GM21737 (cell line): ENCODE results near the gene HTR3D.
"Not testable (repeated sequence)": the region's sequence is repeated elsewhere in the genome, so short reads cannot be mapped to it uniquely, and the experiment has no call there.

ENCODE experiments used
- ATAC-seq: cut with Tn5 transposase; IDR thresholded peaks from one replicate; pipeline ENCODE4 v1.9.1; 2021; ENCODE audit warnings: mild to moderate bottlenecking, moderate library complexity; ENCODE audit not compliant: unreplicated experiment

Gene HTR3D

GRCh38 chr3:184062637-184063036 lies 31.1 kb downstream of the HTR3D start:
- ATAC-seq, result no peak

- no peak for ATAC-seq
Measured at GRCh38 chr3:184066211-184066610, 34.7 kb downstream of the HTR3D start.

- no peak for ATAC-seq
Measured at GRCh38 chr3:184067573-184068055, 36.1 kb downstream of the HTR3D start.

- ATAC-seq, result no peak
Measured at GRCh38 chr3:184068344-184068743, 36.8 kb downstream of the HTR3D start.

- not testable (repeated sequence) for ATAC-seq
Measured at GRCh38 chr3:184071142-184071541, 39.6 kb downstream of the HTR3D start.

GRCh38 chr3:184073621-184074020 lies 42.1 kb downstream of the HTR3D start:
- ATAC-seq, result no peak

GRCh38 chr3:184075901-184076300 lies 44.4 kb downstream of the HTR3D start:
- no peak for ATAC-seq

- no peak for ATAC-seq
Measured at GRCh38 chr3:184077881-184078280, 46.3 kb downstream of the HTR3D start.

GRCh38 chr3:184078851-184079250 lies 47.3 kb downstream of the HTR3D start:
- no peak for ATAC-seq

- no peak for ATAC-seq
Measured at GRCh38 chr3:184081116-184081830, 49.7 kb downstream of the HTR3D start.

- no peak for ATAC-seq
Measured at GRCh38 chr3:184082034-184082433, 50.5 kb downstream of the HTR3D start.

- ATAC-seq, result no peak
Measured at GRCh38 chr3:184082465-184082864, 50.9 kb downstream of the HTR3D start.

GRCh38 chr3:184085389-184085852 lies 53.9 kb downstream of the HTR3D start:
- no peak for ATAC-seq
